Endothelial cell of umbilical vein (primary cell): ENCODE measurements around the gene TMEM207.

ENCODE experiments used
- EZH2 ChIP-seq: IDR thresholded peaks from 2 replicates; pipeline ENCODE4 v1.6.1; 2012; ENCODE audit warnings: borderline replicate concordance, low read depth, mild to moderate bottlenecking, moderate library complexity, low read length, inconsistent platforms; ENCODE audit not compliant: severe bottlenecking
- POLR2A ChIP-seq: IDR thresholded peaks from 2 replicates; pipeline ENCODE4 v1.6.1; 2012; ENCODE audit warnings: low read depth, mild to moderate bottlenecking, control low read depth, low read length
- TF ChIP-seq, protein P1 (sequence below), 2 donors: IDR thresholded peaks; 1 replicate in 1 of 2; 2 replicates in 1 of 2; pipeline ENCODE4 v1.5.1; 2011; ENCODE audit warnings: low read length in 2 of 2, mild to moderate bottlenecking in 2 of 2, moderate library complexity in 2 of 2, control low read depth in 1 of 2, inconsistent platforms in 1 of 2, low read depth in 1 of 2; ENCODE audit not compliant: insufficient read depth in 1 of 2; ENCODE audit errors: extremely low read depth in 1 of 2

DNA sequence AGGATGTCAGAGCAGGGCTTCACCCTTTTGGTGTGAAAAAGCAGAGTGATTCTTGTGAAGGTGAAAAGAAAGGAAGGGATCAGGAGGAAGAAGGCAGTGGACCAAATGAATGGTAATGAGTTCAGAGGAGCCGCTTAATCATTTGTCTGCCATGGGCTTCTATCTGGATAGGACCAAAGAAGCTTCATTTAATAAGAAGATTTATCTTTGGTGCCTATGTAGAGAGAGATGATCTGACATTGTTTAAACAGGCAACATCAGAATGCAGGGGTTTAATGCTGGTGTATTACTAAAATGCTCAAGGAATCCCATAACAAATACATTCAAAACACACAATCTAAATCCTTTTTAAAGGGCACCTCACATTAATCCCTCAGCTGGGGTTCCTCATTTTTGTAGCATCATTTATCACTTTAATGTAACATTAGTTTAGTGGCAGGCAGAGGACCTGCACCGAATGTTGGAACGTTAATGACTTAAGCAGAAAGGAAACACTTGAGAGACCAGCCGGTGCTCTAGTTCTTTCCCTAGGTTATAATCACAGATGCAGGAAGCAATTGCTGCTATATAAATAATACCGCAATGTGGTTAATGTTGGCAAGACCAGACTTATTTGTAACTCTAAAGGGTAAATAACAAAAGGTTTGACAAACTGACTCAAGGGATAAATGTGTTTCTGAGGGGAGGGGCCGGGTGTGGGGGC, 36.3 kb upstream of the TMEM207 start:
- TF ChIP-seq, protein P1, sequence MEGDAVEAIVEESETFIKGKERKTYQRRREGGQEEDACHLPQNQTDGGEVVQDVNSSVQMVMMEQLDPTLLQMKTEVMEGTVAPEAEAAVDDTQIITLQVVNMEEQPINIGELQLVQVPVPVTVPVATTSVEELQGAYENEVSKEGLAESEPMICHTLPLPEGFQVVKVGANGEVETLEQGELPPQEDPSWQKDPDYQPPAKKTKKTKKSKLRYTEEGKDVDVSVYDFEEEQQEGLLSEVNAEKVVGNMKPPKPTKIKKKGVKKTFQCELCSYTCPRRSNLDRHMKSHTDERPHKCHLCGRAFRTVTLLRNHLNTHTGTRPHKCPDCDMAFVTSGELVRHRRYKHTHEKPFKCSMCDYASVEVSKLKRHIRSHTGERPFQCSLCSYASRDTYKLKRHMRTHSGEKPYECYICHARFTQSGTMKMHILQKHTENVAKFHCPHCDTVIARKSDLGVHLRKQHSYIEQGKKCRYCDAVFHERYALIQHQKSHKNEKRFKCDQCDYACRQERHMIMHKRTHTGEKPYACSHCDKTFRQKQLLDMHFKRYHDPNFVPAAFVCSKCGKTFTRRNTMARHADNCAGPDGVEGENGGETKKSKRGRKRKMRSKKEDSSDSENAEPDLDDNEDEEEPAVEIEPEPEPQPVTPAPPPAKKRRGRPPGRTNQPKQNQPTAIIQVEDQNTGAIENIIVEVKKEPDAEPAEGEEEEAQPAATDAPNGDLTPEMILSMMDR (IDR thresholded peaks at IDR 0.05; ENCODE audit: extremely low read depth in 1 of 2, insufficient read depth in 1 of 2, low read depth in 1 of 2, low read length in 2 of 2): no peak
- TF ChIP-seq EZH2 (no peak), POLR2A (no peak)
